ENCODE results near the gene PRKRA. TPM values are rescaled to one million over a fixed set of nuclear protein-coding genes. Genes with fewer than 3 reads are reported as not detected.
A peak's percentile ranks its signal among the peaks of the same experiment; 100 is the strongest.

PRKRA gene
- total RNA-seq, 1 experiment from 2014 or later, result 62.6 TPM

DNA sequence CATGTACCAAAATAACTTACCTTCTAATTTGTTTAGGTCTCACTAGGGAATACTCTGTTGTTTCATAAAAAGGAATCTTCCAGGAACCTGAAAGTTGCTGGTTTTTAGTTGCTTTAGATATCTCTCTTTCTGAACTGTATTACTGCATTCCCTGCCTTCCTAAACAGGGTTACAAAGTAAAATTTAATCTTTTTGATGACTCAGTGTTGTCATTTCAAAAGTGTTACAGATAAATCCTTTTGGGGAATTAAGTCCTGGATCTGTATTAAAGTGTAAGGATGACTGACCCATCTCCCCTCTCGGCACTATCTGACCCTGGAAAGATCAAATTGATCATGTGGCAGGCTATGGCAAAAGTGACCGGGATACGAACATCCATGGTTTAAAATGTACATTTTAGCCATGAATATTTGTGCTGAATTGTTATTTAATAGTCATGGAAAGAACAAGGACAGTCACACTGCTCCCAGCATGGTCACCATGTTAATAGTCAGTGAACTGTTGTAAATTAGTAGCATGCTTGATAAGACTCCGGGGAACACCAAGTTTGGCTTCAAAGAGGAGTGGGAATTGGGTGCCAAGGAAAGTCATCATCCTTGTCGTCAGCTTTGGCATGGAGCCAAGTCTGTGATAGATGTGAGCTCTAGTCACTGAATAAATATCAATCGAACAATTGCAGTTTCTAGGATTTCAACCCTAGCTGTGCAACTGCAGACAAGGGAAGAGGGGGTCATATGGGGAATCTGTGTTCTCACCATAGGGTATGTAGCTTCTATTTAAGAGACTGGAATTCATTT, 33.5 kb upstream of the PRKRA start:
- no peak for TF ChIP-seq CTCF (conservative IDR thresholded peaks at IDR 0.05; ENCODE audit: low read depth, low read length)
- TF ChIP-seq EZH2 (IDR thresholded peaks at IDR 0.05; ENCODE audit: borderline replicate concordance, low read depth, low read length, poor library complexity, severe bottlenecking), result no peak
- peak overlapping the region; percentile 4 for H3K27ac ChIP-seq (ENCODE audit: low read depth, low read length, poor library complexity, severe bottlenecking)
- BruUV-seq (replicated peaks), result no TSS peak
- intact Hi-C loops (cut with micrococcal nuclease; ENCODE audit: unreplicated experiment), result loop anchor here (5.0 kb wide), 1 partner anchor 1523 kb away; the partner anchor contains the start of gene CWC22
- H3K27me3 ChIP-seq (replicated peaks; ENCODE audit: insufficient read depth, low read depth, low read length, poor library complexity), result no peaks in the 10 kb centered on the region
- no peak overlapping the region for H3K4me3 ChIP-seq (ENCODE audit: low read depth, low read length, poor library complexity, severe bottlenecking)
- ChIA-PET POLR2A (ENCODE audit: low non-redundant PET) (no interaction called here), CTCF (no interaction called here)
- peaks cover 33% of the 10 kb centered on the region for H3K4me1 ChIP-seq (ENCODE audit: insufficient read depth, low read length, poor library complexity, severe bottlenecking)
- no peaks in the 10 kb centered on the region for H3K9me3 ChIP-seq (ENCODE audit: low read depth, low read length, poor library complexity, severe bottlenecking)
- peak; percentile 61 for DNase-seq (ENCODE audit: low spot score)
- peaks cover 3% of the 10 kb centered on the region for H3K36me3 ChIP-seq (ENCODE audit: insufficient read depth, low read length, poor library complexity, severe bottlenecking)

- no peak overlapping the region for H3K27ac ChIP-seq (ENCODE audit: low read depth, low read length, poor library complexity, severe bottlenecking)
- DNase-seq (ENCODE audit: low spot score), result peak; percentile 37
- TF ChIP-seq EZH2 (IDR thresholded peaks at IDR 0.05; ENCODE audit: borderline replicate concordance, low read depth, low read length, poor library complexity, severe bottlenecking) (no peak), CTCF (conservative IDR thresholded peaks at IDR 0.05; ENCODE audit: low read depth, low read length) (no peak)
- H3K27me3 ChIP-seq (replicated peaks; ENCODE audit: insufficient read depth, low read depth, low read length, poor library complexity), result no peaks in the 10 kb centered on the region
- intact Hi-C loops (cut with micrococcal nuclease; ENCODE audit: unreplicated experiment), result loop anchor here (5.0 kb wide), 1 partner anchor 1525 kb away; the partner anchor contains the start of gene CWC22
- no peak overlapping the region for H3K4me3 ChIP-seq (ENCODE audit: low read depth, low read length, poor library complexity, severe bottlenecking)
- peaks cover 34% of the 10 kb centered on the region for H3K4me1 ChIP-seq (ENCODE audit: insufficient read depth, low read length, poor library complexity, severe bottlenecking)
- no peaks in the 10 kb centered on the region for H3K36me3 ChIP-seq (ENCODE audit: insufficient read depth, low read length, poor library complexity, severe bottlenecking)
- H3K9me3 ChIP-seq (ENCODE audit: low read depth, low read length, poor library complexity, severe bottlenecking), result no peaks in the 10 kb centered on the region
- ChIA-PET POLR2A (ENCODE audit: low non-redundant PET) (no interaction called here), CTCF (interaction anchor here (0.6 kb wide), 1 partner anchor 68 kb away, joined by 3 read pairs; no protein-coding TSS in a partner anchor)
- BruUV-seq (replicated peaks), result no TSS peak
Observed at GRCh38 chr2:178482437-178482836, 31.5 kb upstream of the PRKRA start.

- CTCF ChIA-PET, result no interaction called here
- Histone ChIP-seq H3K4me1 (ENCODE audit: insufficient read depth, low read length, poor library complexity, severe bottlenecking) (peaks cover 34% of the 10 kb centered on the region), H3K9me3 (ENCODE audit: low read depth, low read length, poor library complexity, severe bottlenecking) (no peaks in the 10 kb centered on the region), H3K27me3 (replicated peaks; ENCODE audit: insufficient read depth, low read depth, low read length, poor library complexity) (no peaks in the 10 kb centered on the region), H3K36me3 (ENCODE audit: insufficient read depth, low read length, poor library complexity, severe bottlenecking) (no peaks in the 10 kb centered on the region), H3K4me3 (ENCODE audit: low read depth, low read length, poor library complexity, severe bottlenecking) (peak within 1 kb of the TSS; percentile 76), H3K27ac (ENCODE audit: low read depth, low read length, poor library complexity, severe bottlenecking) (peak within 1 kb of the TSS; percentile 79)
- peak; percentile 90 for DNase-seq (ENCODE audit: low spot score)
- POLR2A ChIA-PET (ENCODE audit: low non-redundant PET), result no interaction called here
- no TSS peak for BruUV-seq (replicated peaks)
- intact Hi-C loops (cut with micrococcal nuclease; ENCODE audit: unreplicated experiment), result loop anchor here (5.0 kb wide), 1 partner anchor 1527 kb away; the partner anchor contains the start of gene CWC22
- TF ChIP-seq EZH2 (IDR thresholded peaks at IDR 0.05; ENCODE audit: borderline replicate concordance, low read depth, low read length, poor library complexity, severe bottlenecking), result no peak
Observed at GRCh38 chr2:178480227-178481181, 29.5 kb upstream of the PRKRA start, which contains the start of gene PLEKHA3. Gene PLEKHA3, plus strand, starts transcription at chr2:178480457. Its CDS starts 413 bp downstream, at chr2:178480870.

Measured in A673 (cell line).